HG03521 (cell line): Measurements from ENCODE around the gene DDX39A.

Experiments used
- ATAC-seq: cut with Tn5 transposase; IDR thresholded peaks from one replicate; pipeline ENCODE4 v1.9.1; 2021; ENCODE audit warnings: mild to moderate bottlenecking, moderate library complexity; ENCODE audit not compliant: unreplicated experiment

DDX39A gene

GRCh38 chr19:14434543-14435319 is 15.6 kb upstream of the DDX39A start:
- no peak for ATAC-seq

GRCh38 chr19:14433554-14434501 is 14.7 kb upstream of the DDX39A start:
- ATAC-seq, result no peak

DNA sequence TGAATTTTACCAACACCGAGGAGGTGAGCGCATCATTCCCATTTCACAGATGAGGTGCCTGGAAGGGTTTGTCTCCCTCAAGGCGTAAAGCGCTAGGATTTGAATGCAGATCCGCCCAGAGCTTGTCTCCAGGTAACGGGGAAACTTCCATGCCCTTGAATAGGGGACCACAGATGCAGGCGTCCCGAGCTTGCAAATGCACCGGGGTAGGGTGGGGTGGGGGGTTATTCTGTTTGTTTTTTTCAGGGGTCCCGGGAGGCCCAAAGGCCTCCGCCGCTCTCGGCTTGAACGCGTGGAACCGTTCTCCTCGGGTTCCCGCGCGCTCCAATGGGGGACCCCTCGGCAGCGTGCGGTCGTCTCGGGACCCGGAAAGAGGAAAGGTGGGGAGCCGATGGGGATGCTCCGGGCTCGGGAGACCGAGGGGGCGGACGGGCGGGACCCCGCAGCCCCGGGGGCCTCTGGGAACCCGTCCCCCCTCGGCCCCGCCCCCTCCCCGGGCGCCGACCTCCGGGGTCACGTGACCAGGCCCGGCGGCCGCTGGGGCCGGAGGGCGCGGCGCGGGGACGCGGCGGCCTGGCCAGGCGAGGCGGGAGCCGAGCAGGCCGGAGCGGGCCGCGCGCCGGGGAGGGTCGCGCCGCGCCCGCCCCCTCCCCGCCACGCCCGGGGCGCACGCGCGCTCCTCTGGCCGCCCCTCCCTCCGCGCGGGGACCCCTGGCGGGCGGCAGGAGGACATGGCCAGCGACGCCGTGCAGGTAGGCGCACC is 13.8 kb upstream of the DDX39A start, which contains the start of gene PKN1:
Gene PKN1, plus strand, starts transcription at position 516 of the 763 bp plus-strand sequence. Its CDS starts 216 bp downstream, at position 732.
- no peak for ATAC-seq

DNA sequence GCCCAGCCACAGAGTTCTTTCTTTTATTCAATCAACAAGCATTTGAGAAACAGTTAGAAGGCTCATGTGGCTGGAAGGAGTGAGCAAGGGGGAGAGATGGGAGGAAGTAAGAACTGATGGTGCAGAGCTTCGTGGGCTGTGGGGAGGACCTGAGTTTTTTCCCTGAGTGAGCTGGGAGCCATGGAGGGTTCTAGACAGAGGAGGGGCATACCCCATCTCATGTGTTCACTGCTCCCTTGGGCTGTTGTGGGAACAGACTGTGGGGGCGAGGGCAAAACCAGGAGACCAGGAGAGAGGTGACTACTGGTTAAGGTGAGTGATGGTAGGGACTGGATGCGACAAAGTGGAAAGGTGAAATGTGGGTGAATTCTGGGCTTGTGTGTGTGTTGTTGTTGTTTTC is 11.6 kb upstream of the DDX39A start:
- no peak for ATAC-seq

DNA sequence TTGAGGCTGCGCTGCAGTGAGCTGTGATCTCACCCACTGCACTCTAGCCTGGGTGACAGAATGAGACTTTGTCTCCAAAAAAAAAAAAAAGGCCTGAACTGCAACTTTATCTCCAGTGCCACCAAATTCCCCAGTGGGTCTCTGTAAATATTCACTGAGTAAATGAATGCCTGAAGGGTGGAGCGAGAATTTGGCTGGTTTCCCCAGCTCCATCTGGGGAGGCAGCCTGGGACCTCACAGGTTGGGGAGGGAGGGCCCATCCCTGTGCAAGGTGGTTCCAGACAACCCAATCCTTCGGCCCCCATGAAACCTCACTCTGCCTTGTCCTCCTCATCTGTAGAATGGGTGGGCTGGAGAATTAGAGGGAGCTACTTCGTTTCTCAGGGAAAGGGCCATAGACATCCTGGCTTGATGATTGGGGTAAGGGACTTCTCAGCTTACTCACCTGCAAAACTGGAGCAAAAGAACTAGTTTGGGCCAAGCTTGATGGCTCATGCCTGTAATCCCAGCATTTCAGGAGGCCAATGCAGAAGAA is 9.8 kb upstream of the DDX39A start:
- ATAC-seq, result no peak

- ATAC-seq, result no peak
These were observed 8.3 kb upstream of the DDX39A start for GRCh38 chr19:14427461-14427860.

GRCh38 chr19:14425696-14426138 is 6.6 kb upstream of the DDX39A start:
- ATAC-seq, result no peak

- ATAC-seq, result no peak
These were observed 360 bp downstream of the DDX39A start for GRCh38 chr19:14418856-14419105.

DNA sequence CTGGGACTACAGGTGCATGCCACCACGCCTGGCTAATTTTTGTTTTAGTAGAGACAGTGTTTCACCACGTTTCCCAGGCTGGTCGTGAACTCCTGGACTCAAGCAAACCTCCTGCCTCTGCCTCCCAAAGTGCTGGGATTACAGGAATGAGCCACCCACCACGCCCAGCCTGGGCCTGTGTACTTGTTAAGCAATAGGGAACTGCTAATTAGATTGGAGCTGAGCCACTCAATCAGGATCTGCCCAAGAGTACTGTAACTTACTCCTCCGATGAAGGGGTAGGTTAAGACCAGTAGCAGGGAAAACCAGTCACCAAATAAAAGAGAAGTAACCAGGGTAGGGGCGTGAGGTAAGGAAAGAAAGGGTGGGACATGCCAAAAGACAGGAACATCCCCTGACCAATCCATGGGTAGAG is 2.3 kb downstream of the DDX39A start:
- ATAC-seq, result no peak

DNA sequence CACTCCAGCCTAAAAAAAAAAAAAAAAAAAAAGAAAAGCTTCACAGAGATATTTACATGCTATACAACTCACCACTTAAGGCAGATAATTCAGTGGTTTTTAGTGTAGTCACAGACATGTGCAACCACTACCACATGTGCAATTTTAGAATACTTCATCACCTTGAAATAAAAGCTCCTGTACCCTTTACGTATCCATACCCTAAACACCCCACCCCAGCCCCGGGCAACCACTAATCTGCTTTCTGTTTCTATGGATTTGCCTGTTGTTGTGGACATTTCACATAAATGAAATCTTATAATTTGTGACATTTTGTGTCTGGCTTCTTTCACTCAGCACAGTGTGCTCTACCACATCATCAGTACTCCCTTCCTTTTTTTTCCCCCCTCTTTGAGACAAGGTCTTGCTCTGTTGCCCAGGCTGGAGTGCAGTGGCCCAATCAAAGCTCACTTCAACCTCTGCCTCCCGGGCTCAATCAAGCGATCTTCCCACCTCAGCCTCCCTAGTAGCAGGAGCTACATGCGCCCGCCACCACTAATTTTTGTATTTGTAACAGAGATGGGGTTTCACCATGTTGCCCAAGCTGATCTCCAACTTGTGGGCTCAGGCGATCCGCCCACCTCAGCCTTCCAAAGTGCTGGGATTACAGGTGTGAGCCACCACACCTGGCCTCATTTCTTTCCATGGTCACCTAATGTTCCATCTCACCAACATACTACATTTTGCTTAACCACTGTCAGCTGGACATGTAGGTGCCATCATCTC is 4.0 kb downstream of the DDX39A start:
- ATAC-seq, result no peak

DNA sequence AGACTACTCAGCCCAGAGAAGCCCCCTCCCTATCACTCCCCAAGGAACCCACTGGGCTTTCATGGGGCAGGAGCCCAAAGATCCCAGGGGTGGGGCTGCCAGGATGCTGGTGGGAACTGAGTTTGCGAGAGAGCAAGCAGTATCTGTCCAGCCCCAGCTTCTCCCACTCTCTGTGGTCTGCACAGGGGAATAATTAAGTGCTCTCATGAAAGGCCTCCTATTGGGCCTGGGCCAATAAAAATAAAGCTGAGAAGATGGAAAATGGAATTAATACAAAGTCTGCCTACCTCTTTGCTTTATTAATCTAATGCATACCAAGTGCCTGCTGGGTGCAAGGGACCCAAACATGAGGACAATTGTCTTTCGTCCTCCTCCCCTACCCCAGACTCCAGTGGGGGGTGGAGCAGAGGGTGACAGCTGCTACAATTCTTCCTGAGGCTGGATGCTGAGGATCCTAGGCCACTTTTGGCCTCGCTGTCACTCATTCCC is 5.4 kb downstream of the DDX39A start:
- ATAC-seq, result no peak

DNA sequence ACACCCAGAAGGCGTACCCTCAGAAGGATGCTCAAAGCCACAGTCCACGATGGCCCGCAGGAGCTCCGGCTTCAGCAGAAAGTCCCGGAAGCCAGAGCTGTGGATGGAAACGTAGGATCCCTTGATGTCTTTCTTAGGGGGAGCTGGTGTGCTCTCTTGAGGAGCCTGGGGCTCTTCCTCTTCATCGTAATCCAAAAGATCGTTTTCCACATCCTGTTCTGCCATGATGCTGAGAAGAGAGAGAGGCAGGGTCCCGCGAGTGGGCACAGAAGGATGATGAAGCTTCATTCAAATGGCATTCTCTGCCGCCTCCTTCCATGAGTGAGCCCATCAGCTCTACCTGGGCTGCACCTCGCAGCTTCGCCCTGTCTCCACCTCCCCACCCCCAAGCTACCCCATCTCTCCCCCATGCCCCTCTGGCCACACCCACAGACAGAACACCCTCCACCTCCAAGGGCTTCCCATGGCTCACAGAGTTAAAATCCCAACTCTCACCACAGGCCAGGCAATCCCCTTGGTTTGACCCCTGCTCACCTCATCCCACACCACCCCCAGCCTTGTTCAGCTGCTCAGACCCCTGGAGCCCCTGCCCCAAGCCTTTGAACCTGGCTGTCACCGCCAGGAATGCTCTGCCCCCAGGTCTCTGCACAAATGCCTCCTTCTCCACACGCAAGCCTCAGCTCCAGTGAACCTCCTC is 6.0 kb downstream of the DDX39A start:
- ATAC-seq, result no peak

- no peak for ATAC-seq
These were observed 6.7 kb downstream of the DDX39A start for GRCh38 chr19:14412324-14412995.

- no peak for ATAC-seq
These were observed 7.2 kb downstream of the DDX39A start for GRCh38 chr19:14411938-14412245.

- no peak for ATAC-seq
These were observed 7.8 kb downstream of the DDX39A start for GRCh38 chr19:14411161-14411937.

GRCh38 chr19:14410091-14411051 is 8.8 kb downstream of the DDX39A start:
- no peak for ATAC-seq
